ENCODE data around the gene CAPRIN2.
A peak's percentile ranks its signal among the peaks of the same experiment; 100 is the strongest.

The CAPRIN2 gene, protein sequence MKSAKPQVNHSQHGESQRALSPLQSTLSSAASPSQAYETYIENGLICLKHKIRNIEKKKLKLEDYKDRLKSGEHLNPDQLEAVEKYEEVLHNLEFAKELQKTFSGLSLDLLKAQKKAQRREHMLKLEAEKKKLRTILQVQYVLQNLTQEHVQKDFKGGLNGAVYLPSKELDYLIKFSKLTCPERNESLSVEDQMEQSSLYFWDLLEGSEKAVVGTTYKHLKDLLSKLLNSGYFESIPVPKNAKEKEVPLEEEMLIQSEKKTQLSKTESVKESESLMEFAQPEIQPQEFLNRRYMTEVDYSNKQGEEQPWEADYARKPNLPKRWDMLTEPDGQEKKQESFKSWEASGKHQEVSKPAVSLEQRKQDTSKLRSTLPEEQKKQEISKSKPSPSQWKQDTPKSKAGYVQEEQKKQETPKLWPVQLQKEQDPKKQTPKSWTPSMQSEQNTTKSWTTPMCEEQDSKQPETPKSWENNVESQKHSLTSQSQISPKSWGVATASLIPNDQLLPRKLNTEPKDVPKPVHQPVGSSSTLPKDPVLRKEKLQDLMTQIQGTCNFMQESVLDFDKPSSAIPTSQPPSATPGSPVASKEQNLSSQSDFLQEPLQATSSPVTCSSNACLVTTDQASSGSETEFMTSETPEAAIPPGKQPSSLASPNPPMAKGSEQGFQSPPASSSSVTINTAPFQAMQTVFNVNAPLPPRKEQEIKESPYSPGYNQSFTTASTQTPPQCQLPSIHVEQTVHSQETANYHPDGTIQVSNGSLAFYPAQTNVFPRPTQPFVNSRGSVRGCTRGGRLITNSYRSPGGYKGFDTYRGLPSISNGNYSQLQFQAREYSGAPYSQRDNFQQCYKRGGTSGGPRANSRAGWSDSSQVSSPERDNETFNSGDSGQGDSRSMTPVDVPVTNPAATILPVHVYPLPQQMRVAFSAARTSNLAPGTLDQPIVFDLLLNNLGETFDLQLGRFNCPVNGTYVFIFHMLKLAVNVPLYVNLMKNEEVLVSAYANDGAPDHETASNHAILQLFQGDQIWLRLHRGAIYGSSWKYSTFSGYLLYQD

GRCh38 chr12:30754750-30755394 lies at the start of gene CAPRIN2:
Gene CAPRIN2 (minus strand): TSS chr12:30754951. CDS start chr12:30753520, 1,431 bp downstream.
- peak; percentile 86 to 89 (median 86) for DNase-seq (ENCODE audit: low read depth in 3 of 3)

DNA sequence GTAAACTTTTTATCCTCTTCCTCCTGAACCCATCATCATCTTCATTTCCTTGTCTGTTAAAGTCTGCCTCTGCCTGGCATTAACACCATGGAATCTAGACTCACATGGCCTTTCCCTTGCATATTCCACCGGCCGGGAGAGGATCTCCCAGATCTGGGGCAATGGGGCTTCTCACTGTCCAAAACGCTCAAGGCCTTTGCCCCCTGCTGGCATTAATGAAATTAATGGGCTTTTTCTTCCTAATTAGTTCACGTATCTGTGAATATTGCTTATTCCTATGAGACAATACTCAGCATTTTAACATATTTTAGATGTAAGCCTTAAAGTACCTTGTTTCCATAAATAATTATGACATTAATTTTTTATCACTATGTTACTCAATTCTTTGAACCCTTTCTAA lies 42.9 kb upstream of the CAPRIN2 start:
- no peak for DNase-seq (ENCODE audit: low read depth in 3 of 3)

DNA sequence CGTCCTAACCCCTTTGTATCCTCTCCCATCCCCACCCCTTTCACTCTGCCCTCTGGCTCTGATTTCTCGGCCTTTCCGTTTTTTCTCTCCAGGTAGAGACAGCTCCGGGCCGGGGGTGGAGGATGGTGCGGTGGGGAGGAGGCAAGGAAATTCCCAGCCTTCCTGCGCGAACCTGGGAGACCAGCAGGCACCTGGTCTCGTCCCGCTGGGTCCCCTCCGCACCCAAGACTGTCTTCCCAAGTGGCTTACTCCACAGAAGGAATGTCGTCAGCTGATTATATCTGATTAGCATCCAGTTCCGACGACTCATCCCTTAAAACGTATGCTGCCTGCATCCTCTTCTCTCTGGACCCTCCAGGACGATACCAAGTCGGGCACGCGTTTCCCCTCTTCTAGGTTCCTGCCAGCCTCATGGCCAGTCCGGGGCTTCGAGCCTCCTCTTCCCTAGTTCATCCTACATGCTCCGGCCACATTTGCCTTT lies 42.2 kb upstream of the CAPRIN2 start:
- DNase-seq (ENCODE audit: low read depth in 3 of 3): no peak

GRCh38 chr12:30796313-30796780 lies 41.6 kb upstream of the CAPRIN2 start:
- no peak for DNase-seq (ENCODE audit: low read depth in 3 of 3)

GRCh38 chr12:30795410-30796312 lies 40.9 kb upstream of the CAPRIN2 start:
- peak; percentile 31 to 54 (median 47) for DNase-seq (ENCODE audit: low read depth in 3 of 3)

GRCh38 chr12:30794591-30795409 lies 40.0 kb upstream of the CAPRIN2 start:
- peak in 1 of 3 donors; percentile 11 for DNase-seq (ENCODE audit: low read depth in 3 of 3)

- DNase-seq (ENCODE audit: low read depth in 3 of 3): no peak
These were observed 39.3 kb upstream of the CAPRIN2 start for GRCh38 chr12:30794020-30794419.

GRCh38 chr12:30792648-30793499 lies 38.1 kb upstream of the CAPRIN2 start:
- DNase-seq (ENCODE audit: low read depth in 3 of 3): no peak

DNA sequence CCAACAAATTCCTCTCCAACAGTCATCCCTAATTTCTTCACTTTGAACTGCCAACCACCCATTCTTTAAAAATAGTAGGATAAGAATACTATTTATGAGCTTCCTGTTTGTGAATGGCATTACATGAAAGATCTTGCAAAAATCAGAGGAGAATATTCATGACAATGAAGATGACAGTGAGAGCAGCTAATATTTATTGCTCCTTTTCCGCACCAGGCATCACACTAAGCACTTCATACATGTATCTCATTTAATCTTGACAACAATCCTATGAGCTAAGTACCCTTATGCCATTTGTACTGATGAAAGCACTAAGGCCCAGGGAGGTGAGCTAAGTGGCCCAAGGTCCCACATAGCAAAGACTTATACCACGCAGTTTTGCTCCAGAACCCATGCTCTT lies 37.3 kb upstream of the CAPRIN2 start:
- no peak for DNase-seq (ENCODE audit: low read depth in 3 of 3)

DNA sequence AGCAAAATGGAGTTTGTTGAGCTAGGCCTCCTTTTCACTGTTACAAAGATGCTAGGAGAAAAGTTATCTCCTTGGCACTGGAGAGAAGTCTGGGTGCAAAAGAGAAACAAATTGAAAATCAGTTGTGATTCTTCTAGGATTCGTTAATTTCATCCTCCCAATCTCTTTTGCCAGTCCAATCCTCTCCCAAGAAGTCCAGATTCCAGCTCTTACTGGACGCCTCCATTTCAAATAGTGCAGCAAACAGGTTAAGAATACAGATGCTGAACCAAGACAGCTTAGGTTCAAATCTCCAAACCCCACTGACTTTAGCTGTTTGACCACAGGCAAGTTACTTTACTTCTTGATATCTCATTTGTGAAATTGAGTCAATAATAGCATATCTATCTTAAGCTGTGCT lies 34.0 kb upstream of the CAPRIN2 start:
- DNase-seq (ENCODE audit: low read depth in 3 of 3): no peak

GRCh38 chr12:30785630-30786029 lies 30.9 kb upstream of the CAPRIN2 start:
- DNase-seq (ENCODE audit: low read depth in 3 of 3): no peak

DNA sequence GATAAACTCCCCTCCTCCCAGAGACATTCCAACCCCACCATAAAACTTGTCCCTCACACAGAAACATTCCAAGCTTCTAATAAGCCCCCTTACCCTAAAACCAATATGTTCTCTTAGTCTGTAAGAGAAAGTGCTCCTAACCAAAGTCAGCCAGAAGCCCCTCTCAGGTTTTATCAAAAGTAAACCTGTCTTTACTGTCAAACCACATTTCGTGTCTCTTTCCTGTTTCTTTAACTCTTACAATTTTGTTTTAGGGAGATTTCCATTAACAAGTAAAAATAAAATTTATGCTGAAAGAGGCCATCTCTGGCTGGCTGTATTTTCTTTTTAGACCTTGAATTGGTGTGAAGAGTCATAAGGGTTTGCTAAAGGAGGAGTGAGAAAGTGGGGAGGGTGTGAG lies 29.8 kb upstream of the CAPRIN2 start:
- no peak for DNase-seq (ENCODE audit: low read depth in 3 of 3)

GRCh38 chr12:30783946-30784345 lies 29.2 kb upstream of the CAPRIN2 start:
- no peak for DNase-seq (ENCODE audit: low read depth in 3 of 3)

DNA sequence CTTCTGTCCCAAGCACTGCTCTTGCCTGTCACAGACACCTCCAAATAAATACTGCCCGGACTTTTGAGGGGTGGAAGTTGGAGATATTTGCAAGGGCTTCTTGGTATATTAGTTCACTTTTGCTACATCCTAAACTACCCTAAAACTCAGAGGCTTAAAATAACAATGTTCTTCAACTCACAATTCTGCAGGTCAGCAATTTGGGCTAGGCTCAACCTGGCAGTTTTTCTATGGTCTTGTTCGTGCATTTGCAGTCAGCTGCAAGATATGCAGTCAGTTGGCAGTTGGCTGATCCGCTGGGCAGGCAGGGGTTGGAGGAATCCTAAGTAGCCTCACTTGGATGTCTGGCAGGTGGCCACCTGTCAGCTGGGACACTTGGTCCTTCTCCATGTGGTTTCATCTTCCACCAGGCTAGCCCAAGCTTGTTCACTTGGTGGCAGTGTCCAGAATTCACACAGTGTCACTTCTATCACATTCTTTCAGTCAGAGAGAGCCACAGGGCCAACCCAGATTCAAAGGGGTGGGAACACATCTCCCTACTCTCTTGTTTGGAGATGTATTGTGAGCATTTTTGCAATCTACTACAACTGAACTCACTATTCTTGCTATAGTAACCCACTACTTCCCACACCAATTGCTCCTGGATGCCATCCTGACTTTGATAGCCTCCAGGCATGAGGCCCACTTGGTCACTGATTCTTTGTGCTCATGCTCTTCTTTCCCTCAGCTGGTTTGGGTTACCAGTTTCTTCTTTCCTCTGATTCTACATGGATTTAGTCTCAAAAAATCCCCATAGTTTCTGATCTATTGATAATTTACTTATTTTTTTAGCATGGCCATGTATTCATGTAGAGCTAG lies 27.8 kb upstream of the CAPRIN2 start:
- DNase-seq (ENCODE audit: low read depth in 3 of 3): no peak

- no peak for DNase-seq (ENCODE audit: low read depth in 3 of 3)
These were observed 24.8 kb upstream of the CAPRIN2 start for GRCh38 chr12:30779578-30779977.

- DNase-seq (ENCODE audit: low read depth in 3 of 3): no peak
These were observed 24.4 kb upstream of the CAPRIN2 start for GRCh38 chr12:30779178-30779577.

DNA sequence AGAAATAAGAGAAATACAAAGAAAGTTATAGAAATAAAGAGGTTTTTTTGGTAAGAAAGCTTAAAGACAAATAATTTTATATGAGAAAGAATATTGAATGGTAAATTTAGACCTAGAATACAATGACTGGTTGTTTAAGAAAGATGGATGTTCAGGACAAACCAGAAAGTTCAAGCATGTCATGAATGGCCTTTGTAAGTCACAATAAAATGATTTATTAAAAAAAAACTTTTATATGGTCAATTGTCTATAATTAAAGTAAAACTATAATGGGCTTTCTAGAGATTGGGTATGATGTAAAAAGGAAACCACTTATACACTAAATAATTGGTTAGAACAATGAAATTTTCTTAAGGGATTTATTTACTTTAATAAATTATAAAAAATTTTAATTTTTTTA lies 19.8 kb upstream of the CAPRIN2 start:
- DNase-seq (ENCODE audit: low read depth in 3 of 3): no peak

- DNase-seq (ENCODE audit: low read depth in 3 of 3): no peak
These were observed 15.1 kb upstream of the CAPRIN2 start for GRCh38 chr12:30769802-30770201.
